Neural crest cell (in vitro differentiated cells): ENCODE data around the gene SLC7A9. TPM values are rescaled to one million over a fixed set of nuclear protein-coding genes. Genes with fewer than 3 reads are reported as not detected.

Experiments
- DNase-seq: peaks from one replicate; pipeline ENCODE4 v3.0.0; 2021; ENCODE audit warnings: low read depth, mixed read lengths, low spot score
- H3K27ac Mint-ChIP-seq: one replicate; pipeline ENCODE4 v1.8.0; 2021; ENCODE audit warnings: mild to moderate bottlenecking, mixed read lengths; ENCODE audit not compliant: unreplicated experiment
- H3K27me3 Mint-ChIP-seq: 2 replicates; pipeline ENCODE4 v1.8.0; 2021; ENCODE audit warnings: low read depth, mild to moderate bottlenecking, mixed read lengths
- H3K36me3 Mint-ChIP-seq: 2 replicates; pipeline ENCODE4 v1.8.0; 2021; ENCODE audit warnings: low read depth, mild to moderate bottlenecking, mixed read lengths
- H3K4me1 Mint-ChIP-seq: 2 replicates; pipeline ENCODE4 v1.8.0; 2021; ENCODE audit warnings: mixed read lengths
- H3K4me3 Mint-ChIP-seq: one replicate; pipeline ENCODE4 v1.8.0; 2021; ENCODE audit warnings: mild to moderate bottlenecking, mixed read lengths
- H3K9me3 Mint-ChIP-seq: 2 replicates; pipeline ENCODE4 v1.8.0; 2021; ENCODE audit warnings: mixed read lengths
- total RNA-seq: library from RNA; stranded (reverse); gene quantifications from 2 replicates; pipeline ENCODE4 v1.2.1, GENCODE V29; 2021
- TF ChIP-seq, protein P1 (sequence below): fragments of 200-600 bp; sonication (generic); conservative IDR thresholded peaks from 2 replicates; pipeline ENCODE4 v1.5.0; 2021; ENCODE audit warnings: antibody characterized with exemption, mild to moderate bottlenecking

Gene SLC7A9
- total RNA-seq, 1 donor from 2014 or later: 0.49 TPM

DNA sequence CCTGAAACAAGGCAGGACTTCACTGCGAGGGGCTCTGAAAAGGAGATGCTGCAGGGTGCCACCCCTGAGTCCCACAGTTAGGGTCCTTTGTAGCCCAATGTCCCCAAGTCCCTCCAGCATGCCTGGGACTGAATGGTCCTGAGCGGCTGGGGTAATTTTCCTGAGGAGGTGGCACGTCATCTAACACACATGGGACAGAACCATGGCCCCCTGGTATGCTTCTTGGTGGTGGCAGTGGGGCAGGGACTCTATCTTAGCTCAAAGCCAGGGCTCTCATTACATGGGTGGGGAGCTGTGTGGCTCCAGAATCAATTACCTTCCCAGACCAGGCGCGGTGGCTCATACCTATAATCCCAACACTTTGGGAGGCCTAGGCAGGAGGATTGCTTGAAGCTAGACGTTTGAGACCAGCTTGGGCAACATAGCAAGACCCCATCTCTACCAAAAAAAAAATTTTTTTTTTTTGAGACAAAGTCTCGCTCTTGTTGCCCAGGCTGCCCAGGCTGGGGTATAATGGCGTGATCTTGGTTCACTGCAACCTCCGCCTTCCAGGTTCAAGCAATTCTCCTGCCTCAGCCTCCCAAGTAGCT is 7.9 kb upstream of the SLC7A9 start:
- TF ChIP-seq, protein P1, sequence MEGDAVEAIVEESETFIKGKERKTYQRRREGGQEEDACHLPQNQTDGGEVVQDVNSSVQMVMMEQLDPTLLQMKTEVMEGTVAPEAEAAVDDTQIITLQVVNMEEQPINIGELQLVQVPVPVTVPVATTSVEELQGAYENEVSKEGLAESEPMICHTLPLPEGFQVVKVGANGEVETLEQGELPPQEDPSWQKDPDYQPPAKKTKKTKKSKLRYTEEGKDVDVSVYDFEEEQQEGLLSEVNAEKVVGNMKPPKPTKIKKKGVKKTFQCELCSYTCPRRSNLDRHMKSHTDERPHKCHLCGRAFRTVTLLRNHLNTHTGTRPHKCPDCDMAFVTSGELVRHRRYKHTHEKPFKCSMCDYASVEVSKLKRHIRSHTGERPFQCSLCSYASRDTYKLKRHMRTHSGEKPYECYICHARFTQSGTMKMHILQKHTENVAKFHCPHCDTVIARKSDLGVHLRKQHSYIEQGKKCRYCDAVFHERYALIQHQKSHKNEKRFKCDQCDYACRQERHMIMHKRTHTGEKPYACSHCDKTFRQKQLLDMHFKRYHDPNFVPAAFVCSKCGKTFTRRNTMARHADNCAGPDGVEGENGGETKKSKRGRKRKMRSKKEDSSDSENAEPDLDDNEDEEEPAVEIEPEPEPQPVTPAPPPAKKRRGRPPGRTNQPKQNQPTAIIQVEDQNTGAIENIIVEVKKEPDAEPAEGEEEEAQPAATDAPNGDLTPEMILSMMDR: no peak
- H3K27me3 Mint-ChIP-seq: no peaks in the 10 kb centered on the region
- H3K4me3 Mint-ChIP-seq: no peak overlapping the region
- H3K9me3 Mint-ChIP-seq: no peaks in the 10 kb centered on the region
- DNase-seq: no peak
- H3K36me3 Mint-ChIP-seq: peaks cover 2% of the 10 kb centered on the region
- H3K27ac Mint-ChIP-seq: peak overlapping the region; percentile 19
- no peaks in the 10 kb centered on the region for H3K4me1 Mint-ChIP-seq

DNA sequence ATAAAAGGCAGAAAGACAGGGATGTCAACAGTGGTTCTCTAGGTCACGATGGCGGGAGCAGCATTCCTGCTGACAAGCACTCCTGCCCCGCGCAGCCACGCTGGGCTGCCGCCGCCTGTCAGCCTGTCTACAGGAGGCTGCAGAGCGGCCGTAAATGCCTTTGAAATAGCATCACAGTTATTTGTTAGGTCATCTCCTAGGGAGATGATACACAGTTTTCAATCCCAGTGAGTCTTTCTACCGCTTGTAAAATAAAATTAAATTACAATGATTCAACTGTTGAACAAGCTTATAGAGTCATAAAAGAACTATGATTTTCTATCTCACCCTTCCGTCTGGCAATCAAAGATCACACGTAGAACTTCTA is 7.3 kb upstream of the SLC7A9 start:
- Mint-ChIP-seq H3K27ac (no peak overlapping the region), H3K4me1 (no peaks in the 10 kb centered on the region), H3K27me3 (no peaks in the 10 kb centered on the region), H3K9me3 (no peaks in the 10 kb centered on the region), H3K4me3 (no peak overlapping the region), H3K36me3 (peaks cover 2% of the 10 kb centered on the region)
- DNase-seq: no peak
- TF ChIP-seq, protein P1: no peak

DNA sequence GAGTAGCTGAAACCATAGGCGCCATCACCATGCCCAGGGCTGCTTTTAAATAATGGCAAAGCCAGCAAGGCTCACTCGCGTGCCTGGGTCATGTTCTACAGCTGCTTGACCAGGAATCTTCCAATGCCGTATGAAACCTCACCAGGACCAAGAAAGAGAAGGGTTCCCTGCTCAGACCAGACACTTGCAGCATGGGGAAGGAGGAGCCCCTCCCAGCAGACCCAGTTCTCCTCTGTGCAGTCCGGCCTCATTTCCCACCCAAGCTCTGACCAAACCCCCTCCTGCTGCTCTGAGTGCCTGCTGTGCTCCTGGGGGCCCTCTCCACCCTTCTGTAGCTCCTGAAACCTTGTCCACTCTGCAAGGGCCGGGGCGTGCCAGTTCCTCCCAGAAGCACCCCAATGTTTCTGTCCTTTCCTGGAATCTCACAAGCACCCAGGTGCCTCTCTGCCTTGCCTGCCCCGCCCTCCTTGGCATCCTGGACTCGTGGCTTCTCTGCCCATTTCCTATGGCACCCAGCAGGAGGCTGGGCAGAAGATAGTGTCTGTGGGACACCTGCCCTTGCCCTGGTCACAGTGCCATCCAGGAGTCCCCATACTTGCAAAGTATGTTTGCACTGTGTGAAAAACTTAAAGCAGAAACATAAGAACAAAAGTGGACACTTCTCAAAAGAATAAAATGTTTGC is 6.8 kb upstream of the SLC7A9 start:
- no peak for DNase-seq
- Mint-ChIP-seq H3K27ac (no peak overlapping the region), H3K4me1 (no peaks in the 10 kb centered on the region), H3K27me3 (no peaks in the 10 kb centered on the region), H3K36me3 (peaks cover 2% of the 10 kb centered on the region), H3K9me3 (no peaks in the 10 kb centered on the region), H3K4me3 (no peak overlapping the region)
- TF ChIP-seq, protein P1: no peak

DNA sequence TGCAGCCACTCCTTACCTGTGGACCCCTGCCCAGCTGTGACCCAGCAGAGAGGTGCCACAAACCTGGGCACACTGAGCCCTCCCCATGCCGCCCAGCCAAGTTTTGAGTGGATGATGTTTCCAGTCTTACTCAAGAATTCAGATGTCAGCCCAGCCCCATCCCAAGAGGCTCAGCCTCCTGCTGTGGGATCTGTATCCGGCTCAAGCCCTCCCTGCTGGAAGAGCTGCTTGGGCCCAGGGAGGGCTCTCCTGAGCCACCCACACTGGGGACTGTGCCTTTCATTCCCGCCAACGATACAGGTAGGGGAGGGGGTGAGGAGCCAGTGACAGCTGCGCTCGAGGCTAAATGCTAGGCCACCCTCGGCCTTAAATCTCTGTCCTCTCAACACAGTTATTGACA is 5.9 kb upstream of the SLC7A9 start:
- Mint-ChIP-seq H3K9me3 (no peaks in the 10 kb centered on the region), H3K36me3 (peaks cover 2% of the 10 kb centered on the region), H3K4me3 (no peak overlapping the region), H3K4me1 (no peaks in the 10 kb centered on the region), H3K27me3 (no peaks in the 10 kb centered on the region), H3K27ac (no peak overlapping the region)
- TF ChIP-seq, protein P1: no peak
- DNase-seq: no peak

DNA sequence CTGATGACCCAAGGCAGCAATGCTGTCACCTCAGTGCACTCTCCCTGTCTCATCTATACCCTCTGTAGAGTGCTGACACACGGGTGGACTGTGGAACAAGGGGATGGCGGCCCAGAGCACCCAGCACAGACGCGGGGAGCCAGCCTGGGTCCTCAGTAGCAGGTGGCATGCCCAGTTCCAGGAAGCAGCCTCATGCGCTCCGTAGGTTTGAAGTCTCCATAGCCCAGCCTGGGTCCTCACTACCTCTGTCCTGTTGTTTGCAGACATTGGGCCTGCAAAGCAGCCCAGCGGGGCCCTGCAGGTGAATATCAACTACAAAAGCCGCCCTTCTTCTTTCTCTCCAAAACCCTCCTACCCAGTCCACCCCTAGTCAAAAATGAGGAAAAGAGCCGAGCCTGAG is 5.0 kb upstream of the SLC7A9 start:
- no peak overlapping the region for H3K4me3 Mint-ChIP-seq

More for the DNA sequence above, 5.0 kb upstream of the SLC7A9 start:
- TF ChIP-seq, protein P1: no peak
- no peak for DNase-seq
- Mint-ChIP-seq H3K27me3 (no peaks in the 10 kb centered on the region), H3K4me1 (no peaks in the 10 kb centered on the region), H3K36me3 (peaks cover 2% of the 10 kb centered on the region), H3K9me3 (no peaks in the 10 kb centered on the region), H3K27ac (no peak overlapping the region)
